Panc1 (cell line): ENCODE results near the gene CCDC191. TPM values are rescaled to one million over a fixed set of nuclear protein-coding genes. Genes with fewer than 3 reads are reported as not detected.

ENCODE experiments used
- ATAC-seq: fragments of 200-7000 bp; cut with Tn5 transposase; 2 replicates; pipeline ENCODE4 v1.9.1; 2020; ENCODE audit warnings: mild to moderate bottlenecking, moderate library complexity
- BruUV-seq: library from RNA; stranded (reverse); fragments of 400-500 nt; replicated peaks from 2 replicates; lab custom pipeline; 2021; lab: Mats Ljungman, UMichigan
- CTCF ChIA-PET: fragments of 300-600 bp; sonication (Branson Sonifier 250); formaldehyde crosslinking; loops from one replicate; lab custom pipeline; 2022; ENCODE audit warnings: antibody characterized with exemption; lab: Charles Lee
- POLR2A ChIA-PET: fragments of 300-600 bp; sonication (Branson Sonifier 250); formaldehyde crosslinking; loops from one replicate; lab custom pipeline; 2022; ENCODE audit warnings: antibody characterized with exemption; lab: Charles Lee
- DNase-seq: peaks from one replicate; pipeline ENCODE4 v3.0.0-alpha.2; 2010; ENCODE audit warnings: low read depth, low spot score
- H3K27ac ChIP-seq: 2 replicates; pipeline ENCODE4 v1.5.1; 2011; ENCODE audit warnings: mild to moderate bottlenecking, low read length, inconsistent platforms
- H3K27me3 ChIP-seq: fragments of 200-500 bp; sonication (Bioruptor generic); 2 replicates; pipeline ENCODE4 v1.6.0; 2014; ENCODE audit warnings: low read length, inconsistent platforms; ENCODE audit not compliant: control insufficient read depth, insufficient read depth
- H3K36me3 ChIP-seq: fragments of 200-500 bp; sonication (Bioruptor generic); 2 replicates; pipeline ENCODE4 v1.5.1; 2014; ENCODE audit warnings: inconsistent platforms, mild to moderate bottlenecking, low read length, moderate library complexity; ENCODE audit not compliant: control insufficient read depth, insufficient read depth
- H3K4me1 ChIP-seq: 2 replicates; pipeline ENCODE4 v1.5.1; 2011; ENCODE audit warnings: inconsistent platforms, mild to moderate bottlenecking, low read length, moderate library complexity; ENCODE audit not compliant: control insufficient read depth, insufficient read depth
- H3K4me3 ChIP-seq, 2 experiments: 2 replicates each; pipeline ENCODE4 v1.5.1; 2011 to 2012; ENCODE audit warnings: low read depth in 2 of 2, low read length in 2 of 2, mild to moderate bottlenecking in 2 of 2, inconsistent platforms in 1 of 2, moderate library complexity in 1 of 2
- H3K9me3 ChIP-seq: fragments of 200-500 bp; sonication (Bioruptor generic); 2 replicates; pipeline ENCODE4 v1.5.1; 2014; ENCODE audit warnings: low read depth, mild to moderate bottlenecking, inconsistent platforms, low read length, moderate library complexity; ENCODE audit not compliant: control insufficient read depth, insufficient read depth
- CTCF ChIP-seq: fragments of 450-650 bp; IDR thresholded peaks from 2 replicates; pipeline ENCODE4 v1.5.1; 2017; ENCODE audit warnings: mild to moderate bottlenecking
- POLR2AphosphoS5 ChIP-seq: IDR thresholded peaks from 2 replicates; pipeline ENCODE4 v1.6.1; 2012; ENCODE audit warnings: mild to moderate bottlenecking, low read depth, low read length, moderate library complexity
- REST ChIP-seq, 2 experiments: IDR thresholded peaks; 2 replicates each; pipeline ENCODE4 v1.6.1; 2011 to 2012; ENCODE audit warnings: low read depth in 2 of 2, control low read depth in 1 of 2, low read length in 1 of 2, mild to moderate bottlenecking in 1 of 2, moderate library complexity in 1 of 2; ENCODE audit not compliant: insufficient read depth in 1 of 2
- SIN3A ChIP-seq: IDR thresholded peaks from 2 replicates; pipeline ENCODE4 v1.6.1; 2012; ENCODE audit warnings: low read depth, mild to moderate bottlenecking, low read length, moderate library complexity, borderline replicate concordance; ENCODE audit not compliant: insufficient read depth
- TCF7L2 ChIP-seq: IDR thresholded peaks from 2 replicates; pipeline ENCODE4 v1.6.1; 2011; ENCODE audit warnings: mild to moderate bottlenecking, low read depth, low read length, inconsistent platforms
- in situ Hi-C: cut with HindIII; loops from 2 replicates; pipeline ENCODE4 v1.10.0; 2016; ENCODE audit warnings: low sequenced_read_pairs, low pct_unique_long_range_greater_than_20kb
- intact Hi-C: fragments of 100-400 bp; cut with micrococcal nuclease; formaldehyde crosslinking; loops from one replicate; pipeline ENCODE4 v1.10.0; 2022; ENCODE audit not compliant: unreplicated experiment
- total RNA-seq: library from RNA; stranded (reverse); gene quantifications from one replicate; pipeline ENCODE4 v1.2.1, GENCODE V29; 2021; ENCODE audit not compliant: unreplicated experiment

The CCDC191 gene
- total RNA-seq, 1 experiment from 2014 or later, result 5.6 TPM

- Histone ChIP-seq H3K4me3 (no peak overlapping the region), H3K4me1 (no peaks in the 10 kb centered on the region), H3K27me3 (no peaks in the 10 kb centered on the region), H3K9me3 (no peaks in the 10 kb centered on the region), H3K27ac (no peak overlapping the region), H3K36me3 (no peaks in the 10 kb centered on the region)
- POLR2A ChIA-PET, result no interaction called here
- intact Hi-C loops (no loop called here), in situ Hi-C loops (no loop called here)
- no peak for TF ChIP-seq TCF7L2
- TF ChIP-seq CTCF, result no peak
- no peak for TF ChIP-seq POLR2AphosphoS5
- no peak for TF ChIP-seq REST (IDR thresholded peaks at IDR 0.05; ENCODE audit: insufficient read depth in 1 of 2, low read depth in 2 of 2, low read length in 1 of 2)
- TF ChIP-seq SIN3A, result no peak
- no TSS peak for BruUV-seq
- ATAC-seq, result no peak
- no peak for DNase-seq
- CTCF ChIA-PET, result no interaction called here
These were observed 42.1 kb downstream of the CCDC191 start for GRCh38 chr3:114014211-114014610.

- Histone ChIP-seq H3K9me3 (peaks cover 8% of the 10 kb centered on the region; the same call in 1 of the 2 replicates), H3K27me3 (no peaks in the 10 kb centered on the region), H3K27ac (no peak overlapping the region), H3K4me1 (no peaks in the 10 kb centered on the region), H3K36me3 (no peaks in the 10 kb centered on the region), H3K4me3 (no peak overlapping the region)
- intact Hi-C loops (no loop called here), in situ Hi-C loops (no loop called here)
- no peak for DNase-seq
- TF ChIP-seq TCF7L2, result no peak
- no peak for TF ChIP-seq REST (IDR thresholded peaks at IDR 0.05; ENCODE audit: insufficient read depth in 1 of 2, low read depth in 2 of 2, low read length in 1 of 2)
- TF ChIP-seq SIN3A, result no peak
- TF ChIP-seq POLR2AphosphoS5, result no peak
- TF ChIP-seq CTCF, result no peak
- POLR2A ChIA-PET, result interaction anchor here (0.6 kb wide), 1 partner anchor 20 kb away, joined by 3 read pairs; no protein-coding TSS in a partner anchor
- no TSS peak for BruUV-seq
- no peak for ATAC-seq
- CTCF ChIA-PET, result no interaction called here
These were observed 45.1 kb downstream of the CCDC191 start for GRCh38 chr3:114011059-114011797.
